NT2/D1 (cell line): ENCODE results near the gene LY86.

ENCODE experiments used
- SUZ12 ChIP-seq: IDR thresholded peaks from 2 replicates; pipeline ENCODE4 v1.6.1; 2011; ENCODE audit not compliant: insufficient read length, insufficient read depth; ENCODE audit errors: extremely low read depth
- YY1 ChIP-seq: IDR thresholded peaks from 2 replicates; pipeline ENCODE4 v1.6.1; 2011; ENCODE audit not compliant: insufficient read length, insufficient read depth
- ZNF274 ChIP-seq: IDR thresholded peaks from 2 replicates; pipeline ENCODE4 v1.6.1; 2011; ENCODE audit warnings: mild to moderate bottlenecking, low read depth, low read length

- TF ChIP-seq YY1 (no peak), ZNF274 (no peak), SUZ12 (no peak)
These were observed 43.2 kb downstream of the LY86 start for GRCh38 chr6:6631534-6632276.
